GM23338 (cell line): ENCODE measurements around the gene CNBD2. TPM values are rescaled to one million over a fixed set of nuclear protein-coding genes. Genes with fewer than 3 reads are reported as not detected.

Experiments
- ATAC-seq: fragments of 200-7000 bp; cut with Tn5 transposase; 3 replicates; pipeline ENCODE4 v1.9.1; 2020
- DNase-seq: peaks from one replicate; pipeline ENCODE4 v3.0.0-alpha.2; 2015; ENCODE audit warnings: low spot score
- H2AFZ ChIP-seq: fragments of 200-600 bp; sonication (generic); 2 replicates; pipeline ENCODE4 v1.8.0; 2016; ENCODE audit warnings: antibody characterized with exemption, mild to moderate bottlenecking, moderate library complexity
- H3F3A ChIP-seq: fragments of 200-600 bp; sonication (generic); replicated peaks from 2 replicates; pipeline ENCODE4 v1.8.0; 2017; ENCODE audit warnings: antibody characterized with exemption, mixed run types, low read depth
- H3K27ac ChIP-seq: fragments of 200-600 bp; sonication (generic); 2 replicates; pipeline ENCODE4 v1.6.1; 2016; ENCODE audit warnings: low read depth
- H3K27me3 ChIP-seq: fragments of 200-600 bp; sonication (generic); 2 replicates; pipeline ENCODE4 v1.8.0; 2016; ENCODE audit warnings: mild to moderate bottlenecking, mixed run types, moderate library complexity; ENCODE audit not compliant: insufficient read depth
- H3K36me3 ChIP-seq: fragments of 200-600 bp; sonication (generic); 2 replicates; pipeline ENCODE4 v1.8.0; 2016; ENCODE audit warnings: mild to moderate bottlenecking; ENCODE audit not compliant: insufficient read depth
- H3K4me1 ChIP-seq: fragments of 200-600 bp; sonication (generic); 2 replicates; pipeline ENCODE4 v1.8.0; 2016; ENCODE audit warnings: mild to moderate bottlenecking, moderate library complexity; ENCODE audit not compliant: insufficient read depth
- H3K4me2 ChIP-seq: fragments of 200-600 bp; sonication (generic); 2 replicates; pipeline ENCODE4 v1.7.1; 2017; ENCODE audit warnings: mixed run types
- H3K4me3 ChIP-seq: fragments of 200-600 bp; sonication (generic); 2 replicates; pipeline ENCODE4 v1.6.1; 2016; ENCODE audit warnings: mixed run types
- H3K79me2 ChIP-seq: fragments of 200-600 bp; sonication (generic); replicated peaks from 2 replicates; pipeline ENCODE4 v1.8.0; 2017; ENCODE audit warnings: mild to moderate bottlenecking; ENCODE audit not compliant: insufficient read depth
- H3K9me2 ChIP-seq: fragments of 200-600 bp; sonication (generic); 2 replicates; pipeline ENCODE4 v1.8.0; 2017; ENCODE audit not compliant: insufficient read depth
- H4K20me1 ChIP-seq: fragments of 200-600 bp; sonication (generic); replicated peaks from 2 replicates; pipeline ENCODE4 v1.8.0; 2017; ENCODE audit warnings: mild to moderate bottlenecking; ENCODE audit not compliant: insufficient read depth
- H3K27ac Mint-ChIP-seq: 2 replicates; pipeline ENCODE4 v1.8.0; 2020; ENCODE audit warnings: inconsistent platforms, mild to moderate bottlenecking, moderate library complexity, mixed read lengths
- H3K27me3 Mint-ChIP-seq: 3 replicates; pipeline ENCODE4 v1.8.0; 2022; ENCODE audit warnings: low read depth, mild to moderate bottlenecking, moderate library complexity, mixed read lengths, inconsistent platforms; ENCODE audit not compliant: insufficient read depth, poor library complexity
- H3K36me3 Mint-ChIP-seq: 3 replicates; pipeline ENCODE4 v1.8.0; 2021; ENCODE audit warnings: low read depth, mild to moderate bottlenecking, inconsistent platforms, moderate library complexity, mixed read lengths
- H3K4me1 Mint-ChIP-seq: 3 replicates; pipeline ENCODE4 v1.8.0; 2020; ENCODE audit warnings: mild to moderate bottlenecking, inconsistent platforms, mixed read lengths
- H3K4me3 Mint-ChIP-seq: 3 replicates; pipeline ENCODE4 v1.8.0; 2021; ENCODE audit warnings: moderate library complexity, mild to moderate bottlenecking, inconsistent platforms, mixed read lengths
- H3K9me3 Mint-ChIP-seq: 3 replicates; pipeline ENCODE4 v1.8.0; 2020; ENCODE audit warnings: moderate library complexity, mild to moderate bottlenecking, inconsistent platforms, mixed read lengths
- CREB1 ChIP-seq: fragments of 250-450 bp; sonication (Bioruptor Pico); IDR thresholded peaks from 2 replicates; pipeline ENCODE4 v1.5.0; 2020; ENCODE audit warnings: low read depth, mild to moderate bottlenecking, moderate library complexity
- CTCF ChIP-seq, 2 experiments: fragments of 200-600 bp in 1 of 2; sonication (generic) in 1 of 2; conservative IDR thresholded peaks; 2 replicates each; pipeline versions ENCODE4 v1.5.1 to v1.6.1; 2016 to 2017; ENCODE audit warnings: antibody characterized with exemption in 2 of 2, low read depth in 2 of 2, mild to moderate bottlenecking in 2 of 2, moderate library complexity in 1 of 2
- ETS1 ChIP-seq: IDR thresholded peaks from 2 replicates; pipeline ENCODE4 v1.6.1; 2016; ENCODE audit warnings: antibody characterized with exemption
- EZH2 ChIP-seq: fragments of 200-600 bp; sonication (generic); IDR thresholded peaks from one replicate; pipeline ENCODE4 v1.8.0; 2017; ENCODE audit warnings: antibody characterized with exemption, mild to moderate bottlenecking, low read depth; ENCODE audit not compliant: unreplicated experiment
- EZH2phosphoT487 ChIP-seq: fragments of 200-600 bp; sonication (generic); IDR thresholded peaks from one replicate; pipeline ENCODE4 v1.8.1; 2018; ENCODE audit warnings: antibody characterized with exemption; ENCODE audit not compliant: unreplicated experiment
- JUNB ChIP-seq: IDR thresholded peaks from one replicate; pipeline ENCODE4 v1.6.1; 2016; ENCODE audit warnings: antibody characterized with exemption; ENCODE audit not compliant: unreplicated experiment
- NANOG ChIP-seq: IDR thresholded peaks from 2 replicates; pipeline ENCODE4 v1.6.1; 2016; ENCODE audit warnings: antibody characterized with exemption, borderline replicate concordance
- POLR2AphosphoS5 ChIP-seq: IDR thresholded peaks from 2 replicates; pipeline ENCODE4 v1.6.1; 2016; ENCODE audit warnings: antibody characterized with exemption, low read depth
- REST ChIP-seq: IDR thresholded peaks from one replicate; pipeline ENCODE4 v1.6.1; 2018; ENCODE audit warnings: antibody characterized with exemption; ENCODE audit not compliant: unreplicated experiment
- STAT1 ChIP-seq: IDR thresholded peaks from one replicate; pipeline ENCODE4 v1.6.1; 2016; ENCODE audit warnings: antibody characterized with exemption; ENCODE audit not compliant: unreplicated experiment
- ZNF114 ChIP-seq: fragments of 250-450 bp; sonication (Bioruptor Pico); IDR thresholded peaks from 2 replicates; pipeline ENCODE4 v1.5.0; 2020; ENCODE audit warnings: mild to moderate bottlenecking, moderate library complexity
- ZNF331 ChIP-seq: fragments of 250-450 bp; sonication (Bioruptor Pico); IDR thresholded peaks from 2 replicates; pipeline ENCODE4 v1.5.0; 2020; ENCODE audit warnings: low read depth, mild to moderate bottlenecking, moderate library complexity
- ZNF462 ChIP-seq: fragments of 250-450 bp; sonication (Bioruptor Pico); IDR thresholded peaks from 2 replicates; pipeline ENCODE4 v1.5.0; 2020; ENCODE audit warnings: mild to moderate bottlenecking, moderate library complexity
- polyA plus RNA-seq: library from polyadenylated mRNA; unstranded; fragments of >200 nt; fragmentation: Nextera tagmentation; extraction: Ambion mirVana; gene quantifications from 2 replicates; pipeline ENCODE4 v1.2.1, GENCODE V29; 2016
- total RNA-seq: library from RNA; depleted of rRNA; stranded (reverse); fragments of >200 nt; shearing (Covaris generic); gene quantifications from 2 replicates; pipeline ENCODE4 v1.2.3, GENCODE V29; 2014

CNBD2 gene
- total and polyA plus RNA-seq, 2 experiments from 2014 or later = 2.7 TPM; not detected in 1

- Histone ChIP-seq H3K79me2 (no peaks in the 10 kb centered on the region), H3K4me2 (no peak overlapping the region), H3K9me2 (no peaks in the 10 kb centered on the region), H4K20me1 (no peaks in the 10 kb centered on the region), H3K36me3 (no peaks in the 10 kb centered on the region), H3K27me3 (no peaks in the 10 kb centered on the region), H3F3A (no peaks in the 10 kb centered on the region), H2AFZ (no peak overlapping the region), H3K4me1 (no peaks in the 10 kb centered on the region), H3K27ac (no peak overlapping the region), H3K4me3 (no peak overlapping the region)
- no peaks in the 10 kb centered on the region for H3K36me3 Mint-ChIP-seq
- H3K9me3 Mint-ChIP-seq = no peaks in the 10 kb centered on the region
- TF ChIP-seq CTCF (conservative IDR thresholded peaks at IDR 0.05; ENCODE audit: low read depth in 2 of 2) (no peak), ZNF114 (CRISPR knock-in tag) (no peak), CREB1 (no peak), ZNF331 (CRISPR knock-in tag) (no peak), EZH2phosphoT487 (no peak), POLR2AphosphoS5 (no peak), JUNB (no peak), ZNF462 (CRISPR knock-in tag) (no peak), NANOG (no peak), ETS1 (no peak), STAT1 (no peak), EZH2 (no peak), REST (no peak)
- peaks cover 3% of the 10 kb centered on the region for H3K27me3 Mint-ChIP-seq
- H3K4me3 Mint-ChIP-seq = no peak overlapping the region
- no peak for DNase-seq
- peaks cover 13% of the 10 kb centered on the region for H3K4me1 Mint-ChIP-seq
- ATAC-seq = no peak
- H3K27ac Mint-ChIP-seq = no peak overlapping the region
Observed at GRCh38 chr20:35963878-35964277, 4.5 kb upstream of the CNBD2 start.
